Measurements from ENCODE around the gene IL13. TPM values are rescaled to one million over a fixed set of nuclear protein-coding genes. Genes with fewer than 3 reads are reported as not detected.

IL13 gene
- total and polyA plus RNA-seq, 10 of the 15 experiments (the other 5 are each of a cell fraction or from before 2014, with no cell fraction given), result 0.06 to 0.40 (median 0.11) TPM; not detected in 6

DNA sequence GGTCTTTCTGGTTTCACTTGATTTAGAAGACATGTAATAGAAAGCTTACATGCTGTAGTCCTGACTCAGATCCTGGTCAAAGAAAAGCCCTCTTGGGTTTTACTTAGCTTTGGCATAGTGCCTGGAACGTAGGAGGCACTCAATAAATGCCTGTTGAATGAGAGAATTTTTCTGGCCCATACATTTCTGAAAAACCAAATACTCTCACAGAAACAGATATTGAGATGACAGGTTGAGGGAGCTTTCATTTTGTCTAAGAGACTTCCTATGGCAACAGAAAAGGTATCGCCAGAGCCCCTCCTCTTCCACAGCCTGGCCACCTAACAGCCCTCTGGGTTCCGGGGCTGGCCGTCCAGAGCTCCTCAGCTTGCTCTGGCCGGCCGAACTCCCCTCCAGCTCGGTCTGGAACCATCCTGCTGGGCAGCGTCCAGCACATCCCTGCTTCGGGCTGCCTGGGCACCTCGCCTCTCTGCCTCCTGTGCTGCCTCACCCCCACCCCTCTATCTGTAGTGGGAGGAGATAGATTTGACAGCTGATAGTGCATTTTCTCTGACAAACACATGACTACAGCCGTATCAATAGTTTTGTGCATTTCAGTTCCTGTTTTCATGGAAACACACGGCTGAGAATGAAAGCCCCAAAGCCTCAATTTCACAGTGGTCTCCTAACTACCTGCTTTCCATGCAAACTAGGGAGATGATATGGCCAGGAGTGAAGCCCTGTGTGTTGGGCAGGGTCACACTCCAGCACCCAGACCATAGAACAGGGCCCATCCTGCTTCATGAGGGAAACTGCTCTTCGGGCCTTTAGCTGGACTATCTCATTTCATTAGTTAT, 16.9 kb downstream of the IL13 start (continued):
- peak; percentile 65; the same call in 1 of the 2 replicates for TF ChIP-seq POLR2AphosphoS5 (IDR thresholded peaks at IDR 0.05; ENCODE audit: low read length)
- TF ChIP-seq, protein P1, sequence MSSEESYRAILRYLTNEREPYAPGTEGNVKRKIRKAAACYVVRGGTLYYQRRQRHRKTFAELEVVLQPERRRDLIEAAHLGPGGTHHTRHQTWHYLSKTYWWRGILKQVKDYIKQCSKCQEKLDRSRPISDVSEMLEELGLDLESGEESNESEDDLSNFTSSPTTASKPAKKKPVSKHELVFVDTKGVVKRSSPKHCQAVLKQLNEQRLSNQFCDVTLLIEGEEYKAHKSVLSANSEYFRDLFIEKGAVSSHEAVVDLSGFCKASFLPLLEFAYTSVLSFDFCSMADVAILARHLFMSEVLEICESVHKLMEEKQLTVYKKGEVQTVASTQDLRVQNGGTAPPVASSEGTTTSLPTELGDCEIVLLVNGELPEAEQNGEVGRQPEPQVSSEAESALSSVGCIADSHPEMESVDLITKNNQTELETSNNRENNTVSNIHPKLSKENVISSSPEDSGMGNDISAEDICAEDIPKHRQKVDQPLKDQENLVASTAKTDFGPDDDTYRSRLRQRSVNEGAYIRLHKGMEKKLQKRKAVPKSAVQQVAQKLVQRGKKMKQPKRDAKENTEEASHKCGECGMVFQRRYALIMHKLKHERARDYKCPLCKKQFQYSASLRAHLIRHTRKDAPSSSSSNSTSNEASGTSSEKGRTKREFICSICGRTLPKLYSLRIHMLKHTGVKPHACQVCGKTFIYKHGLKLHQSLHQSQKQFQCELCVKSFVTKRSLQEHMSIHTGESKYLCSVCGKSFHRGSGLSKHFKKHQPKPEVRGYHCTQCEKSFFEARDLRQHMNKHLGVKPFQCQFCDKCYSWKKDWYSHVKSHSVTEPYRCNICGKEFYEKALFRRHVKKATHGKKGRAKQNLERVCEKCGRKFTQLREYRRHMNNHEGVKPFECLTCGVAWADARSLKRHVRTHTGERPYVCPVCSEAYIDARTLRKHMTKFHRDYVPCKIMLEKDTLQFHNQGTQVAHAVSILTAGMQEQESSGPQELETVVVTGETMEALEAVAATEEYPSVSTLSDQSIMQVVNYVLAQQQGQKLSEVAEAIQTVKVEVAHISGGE (CRISPR knock-in tag; IDR thresholded peaks at IDR 0.05), result no peak
- TF ChIP-seq SMARCA5 (IDR thresholded peaks at IDR 0.05), result no peak; the same call in 1 of the 2 replicates
- TF ChIP-seq ZNF384 (IDR thresholded peaks at IDR 0.05; ENCODE audit: borderline replicate concordance, low read depth, low read length), result no peak
- TF ChIP-seq SIX5 (IDR thresholded peaks at IDR 0.05; ENCODE audit: low read depth, low read length, severe bottlenecking), result no peak
- TF ChIP-seq, protein P2, sequence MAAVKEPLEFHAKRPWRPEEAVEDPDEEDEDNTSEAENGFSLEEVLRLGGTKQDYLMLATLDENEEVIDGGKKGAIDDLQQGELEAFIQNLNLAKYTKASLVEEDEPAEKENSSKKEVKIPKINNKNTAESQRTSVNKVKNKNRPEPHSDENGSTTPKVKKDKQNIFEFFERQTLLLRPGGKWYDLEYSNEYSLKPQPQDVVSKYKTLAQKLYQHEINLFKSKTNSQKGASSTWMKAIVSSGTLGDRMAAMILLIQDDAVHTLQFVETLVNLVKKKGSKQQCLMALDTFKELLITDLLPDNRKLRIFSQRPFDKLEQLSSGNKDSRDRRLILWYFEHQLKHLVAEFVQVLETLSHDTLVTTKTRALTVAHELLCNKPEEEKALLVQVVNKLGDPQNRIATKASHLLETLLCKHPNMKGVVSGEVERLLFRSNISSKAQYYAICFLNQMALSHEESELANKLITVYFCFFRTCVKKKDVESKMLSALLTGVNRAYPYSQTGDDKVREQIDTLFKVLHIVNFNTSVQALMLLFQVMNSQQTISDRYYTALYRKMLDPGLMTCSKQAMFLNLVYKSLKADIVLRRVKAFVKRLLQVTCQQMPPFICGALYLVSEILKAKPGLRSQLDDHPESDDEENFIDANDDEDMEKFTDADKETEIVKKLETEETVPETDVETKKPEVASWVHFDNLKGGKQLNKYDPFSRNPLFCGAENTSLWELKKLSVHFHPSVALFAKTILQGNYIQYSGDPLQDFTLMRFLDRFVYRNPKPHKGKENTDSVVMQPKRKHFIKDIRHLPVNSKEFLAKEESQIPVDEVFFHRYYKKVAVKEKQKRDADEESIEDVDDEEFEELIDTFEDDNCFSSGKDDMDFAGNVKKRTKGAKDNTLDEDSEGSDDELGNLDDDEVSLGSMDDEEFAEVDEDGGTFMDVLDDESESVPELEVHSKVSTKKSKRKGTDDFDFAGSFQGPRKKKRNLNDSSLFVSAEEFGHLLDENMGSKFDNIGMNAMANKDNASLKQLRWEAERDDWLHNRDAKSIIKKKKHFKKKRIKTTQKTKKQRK (IDR thresholded peaks at IDR 0.05; ENCODE audit: low read depth, low read length), result no peak
- no peak for TF ChIP-seq CBFB (IDR thresholded peaks at IDR 0.05; ENCODE audit: low read depth)
- TF ChIP-seq, protein P3, sequence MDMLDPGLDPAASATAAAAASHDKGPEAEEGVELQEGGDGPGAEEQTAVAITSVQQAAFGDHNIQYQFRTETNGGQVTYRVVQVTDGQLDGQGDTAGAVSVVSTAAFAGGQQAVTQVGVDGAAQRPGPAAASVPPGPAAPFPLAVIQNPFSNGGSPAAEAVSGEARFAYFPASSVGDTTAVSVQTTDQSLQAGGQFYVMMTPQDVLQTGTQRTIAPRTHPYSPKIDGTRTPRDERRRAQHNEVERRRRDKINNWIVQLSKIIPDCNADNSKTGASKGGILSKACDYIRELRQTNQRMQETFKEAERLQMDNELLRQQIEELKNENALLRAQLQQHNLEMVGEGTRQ (IDR thresholded peaks at IDR 0.05; ENCODE audit: borderline replicate concordance, low read depth, low read length), result no peak; the same call in 1 of the 2 replicates
- TF ChIP-seq, protein P4, sequence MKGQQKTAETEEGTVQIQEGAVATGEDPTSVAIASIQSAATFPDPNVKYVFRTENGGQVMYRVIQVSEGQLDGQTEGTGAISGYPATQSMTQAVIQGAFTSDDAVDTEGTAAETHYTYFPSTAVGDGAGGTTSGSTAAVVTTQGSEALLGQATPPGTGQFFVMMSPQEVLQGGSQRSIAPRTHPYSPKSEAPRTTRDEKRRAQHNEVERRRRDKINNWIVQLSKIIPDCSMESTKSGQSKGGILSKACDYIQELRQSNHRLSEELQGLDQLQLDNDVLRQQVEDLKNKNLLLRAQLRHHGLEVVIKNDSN (IDR thresholded peaks at IDR 0.05; ENCODE audit: borderline replicate concordance, extremely low read length, insufficient read depth, low read depth, low read length), result no peak
- peak; percentile 98 for TF ChIP-seq SPI1 (IDR thresholded peaks at IDR 0.05; ENCODE audit: borderline replicate concordance, insufficient read depth, low read depth, low read length)
- TF ChIP-seq LARP7 (IDR thresholded peaks at IDR 0.05), result peak; percentile 54; the same call in 1 of the 2 replicates
- TF ChIP-seq TAF1 (IDR thresholded peaks at IDR 0.05; ENCODE audit: borderline replicate concordance, low read depth, low read length), result no peak
- TF ChIP-seq HCFC1 (IDR thresholded peaks at IDR 0.05; ENCODE audit: low read length), result no peak
- TF ChIP-seq NBN (IDR thresholded peaks at IDR 0.05), result no peak; the same call in 1 of the 2 replicates
- TF ChIP-seq BACH1 (IDR thresholded peaks at IDR 0.05; ENCODE audit: borderline replicate concordance), result peak; percentile 52; the same call in 1 of the 2 replicates
- no peak for TF ChIP-seq SREBF2 (IDR thresholded peaks at IDR 0.05; ENCODE audit: low read length)
- TF ChIP-seq, protein P5, sequence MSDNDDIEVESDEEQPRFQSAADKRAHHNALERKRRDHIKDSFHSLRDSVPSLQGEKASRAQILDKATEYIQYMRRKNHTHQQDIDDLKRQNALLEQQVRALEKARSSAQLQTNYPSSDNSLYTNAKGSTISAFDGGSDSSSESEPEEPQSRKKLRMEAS (IDR thresholded peaks at IDR 0.05; ENCODE audit: low read depth, low read length), result no peak
- TF ChIP-seq GABPA (IDR thresholded peaks at IDR 0.05; ENCODE audit: low read depth), result no peak
- TF ChIP-seq STAT3 (IDR thresholded peaks at IDR 0.05; ENCODE audit: low read depth, low read length), result no peak
- TF ChIP-seq MTA3 (IDR thresholded peaks at IDR 0.05; ENCODE audit: borderline replicate concordance, low read length), result peak; percentile 80; the same call in 1 of the 2 replicates
- TF ChIP-seq SMAD5 (IDR thresholded peaks at IDR 0.05; ENCODE audit: low read depth), result no peak
- no peak for TF ChIP-seq SRF (IDR thresholded peaks at IDR 0.05; ENCODE audit: low read depth in 2 of 2, low read length in 2 of 2)

Data from GM12878 (cell line).